GM12874 (cell line): Measurements from ENCODE around the gene ACO2.

ENCODE experiments used
- TF ChIP-seq, protein P1 (sequence below): IDR thresholded peaks from 2 replicates; pipeline ENCODE4 v1.5.1; 2011; ENCODE audit warnings: low read depth, mild to moderate bottlenecking, control low read depth, low read length, moderate library complexity; ENCODE audit not compliant: insufficient read depth

Gene ACO2

DNA sequence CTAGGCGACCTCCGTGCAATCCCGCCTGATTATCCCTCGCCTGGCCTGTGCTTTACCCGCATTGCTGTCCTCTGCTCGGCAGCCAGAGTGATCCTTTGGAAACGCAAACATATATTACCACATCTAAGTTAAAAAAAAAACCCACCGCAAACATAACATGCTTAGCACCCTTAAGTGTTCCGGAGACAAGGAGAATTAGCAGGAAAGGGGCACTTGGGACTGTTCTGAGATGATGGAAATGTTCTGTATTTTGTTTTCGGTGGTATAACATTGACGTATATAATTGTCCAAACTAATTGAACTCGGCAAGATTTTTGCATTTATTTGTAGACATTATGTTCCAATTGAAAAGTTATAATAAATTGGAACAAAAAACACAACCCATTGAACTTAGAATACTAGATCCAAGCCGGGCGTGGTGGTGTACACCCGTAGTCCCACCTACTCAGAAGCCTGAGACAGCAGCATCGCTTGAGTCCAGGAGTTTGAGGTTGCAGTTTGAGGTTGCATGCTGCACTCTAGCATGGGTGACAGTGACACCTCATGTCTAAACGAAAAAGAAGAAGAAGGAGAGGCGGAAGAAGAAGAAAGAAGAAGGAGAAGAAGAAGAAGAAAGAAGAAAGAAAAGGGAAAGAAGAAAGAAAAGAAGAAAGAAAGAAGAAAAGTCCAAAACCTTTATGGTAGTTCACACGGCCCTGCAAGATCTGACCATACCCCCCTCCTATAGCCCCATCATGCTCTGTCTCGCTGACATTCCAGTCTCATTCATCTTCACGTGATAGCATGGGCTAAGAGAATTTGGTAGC, 76.0 kb downstream of the ACO2 start:
- TF ChIP-seq, protein P1, sequence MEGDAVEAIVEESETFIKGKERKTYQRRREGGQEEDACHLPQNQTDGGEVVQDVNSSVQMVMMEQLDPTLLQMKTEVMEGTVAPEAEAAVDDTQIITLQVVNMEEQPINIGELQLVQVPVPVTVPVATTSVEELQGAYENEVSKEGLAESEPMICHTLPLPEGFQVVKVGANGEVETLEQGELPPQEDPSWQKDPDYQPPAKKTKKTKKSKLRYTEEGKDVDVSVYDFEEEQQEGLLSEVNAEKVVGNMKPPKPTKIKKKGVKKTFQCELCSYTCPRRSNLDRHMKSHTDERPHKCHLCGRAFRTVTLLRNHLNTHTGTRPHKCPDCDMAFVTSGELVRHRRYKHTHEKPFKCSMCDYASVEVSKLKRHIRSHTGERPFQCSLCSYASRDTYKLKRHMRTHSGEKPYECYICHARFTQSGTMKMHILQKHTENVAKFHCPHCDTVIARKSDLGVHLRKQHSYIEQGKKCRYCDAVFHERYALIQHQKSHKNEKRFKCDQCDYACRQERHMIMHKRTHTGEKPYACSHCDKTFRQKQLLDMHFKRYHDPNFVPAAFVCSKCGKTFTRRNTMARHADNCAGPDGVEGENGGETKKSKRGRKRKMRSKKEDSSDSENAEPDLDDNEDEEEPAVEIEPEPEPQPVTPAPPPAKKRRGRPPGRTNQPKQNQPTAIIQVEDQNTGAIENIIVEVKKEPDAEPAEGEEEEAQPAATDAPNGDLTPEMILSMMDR = no peak

DNA sequence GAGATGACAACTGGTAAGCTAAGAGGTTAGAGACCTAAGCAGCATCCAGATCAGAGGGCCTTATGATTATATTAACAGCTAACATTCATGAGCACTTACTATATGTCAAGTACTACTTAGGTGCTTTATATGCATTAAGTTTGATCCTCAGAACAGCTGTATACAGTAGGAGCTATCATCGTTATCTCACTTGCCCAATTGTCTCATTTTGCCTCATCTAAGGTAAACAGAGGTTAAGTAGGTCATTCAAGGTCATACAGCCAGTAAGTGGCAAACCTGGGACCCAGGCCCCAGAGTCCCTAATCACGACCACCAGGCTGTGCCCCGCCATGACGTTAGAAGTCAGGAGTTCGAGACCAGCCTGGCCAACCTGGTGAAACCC, 79.9 kb downstream of the ACO2 start:
- TF ChIP-seq, protein P1 = no peak

DNA sequence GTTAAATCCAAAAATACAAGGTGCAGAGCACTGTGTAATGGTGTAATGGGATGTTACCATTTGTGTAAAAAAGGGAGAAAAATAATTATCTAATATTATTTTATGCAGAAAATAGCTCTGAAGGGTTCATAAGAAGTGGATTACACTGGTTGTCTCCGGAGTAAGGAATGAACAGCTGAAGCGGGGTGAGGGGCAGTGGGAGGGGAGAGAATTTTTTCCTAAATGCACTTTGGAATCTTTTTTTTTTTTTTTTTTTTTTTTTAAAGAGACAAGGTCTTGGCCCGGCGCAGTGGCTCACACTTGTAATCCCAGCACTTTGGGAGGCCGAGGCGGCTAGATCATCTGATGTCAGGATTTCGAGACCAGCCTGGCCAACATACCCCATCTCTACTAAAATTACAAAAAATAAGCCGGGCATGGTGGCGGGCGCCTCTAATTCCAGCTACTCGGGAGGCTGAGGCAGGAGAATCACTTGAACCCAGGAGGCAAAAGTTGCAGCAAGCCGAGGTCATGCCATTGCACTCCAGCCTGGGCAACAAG, 82.1 kb downstream of the ACO2 start:
- TF ChIP-seq, protein P1 = no peak

DNA sequence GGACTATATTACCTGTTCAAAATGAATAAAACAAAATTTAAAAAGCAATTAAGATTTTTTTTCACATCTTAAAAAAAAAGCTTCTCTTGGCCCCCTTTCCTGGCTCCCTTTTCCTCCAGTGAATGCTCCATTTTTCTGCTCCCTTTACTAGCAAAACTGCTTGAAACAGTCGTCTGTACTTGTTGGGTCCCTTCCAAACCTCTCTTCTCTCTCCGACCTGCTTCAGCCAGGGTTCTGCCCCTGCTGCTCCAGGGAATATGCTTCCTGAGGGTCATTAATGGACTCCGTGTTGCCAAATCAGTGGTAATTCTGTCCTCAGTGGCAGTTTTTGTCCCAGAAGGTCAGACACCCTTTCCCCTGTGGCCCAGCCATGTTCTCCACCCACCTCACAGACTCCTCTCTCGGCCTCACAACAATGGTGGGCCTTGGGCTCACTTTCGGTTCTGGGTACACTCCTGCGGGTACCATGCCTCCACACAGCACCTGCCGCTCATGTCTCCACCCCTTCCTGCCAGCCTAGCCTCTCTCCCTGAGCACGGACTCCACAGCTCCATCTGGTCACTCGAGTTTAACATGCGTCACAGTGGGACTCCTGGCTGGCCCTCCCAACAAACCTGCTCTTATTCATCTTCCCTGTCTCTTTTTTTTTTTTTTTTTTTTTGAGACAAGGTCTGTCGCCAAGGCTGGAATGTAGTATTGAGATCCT, 83.1 kb downstream of the ACO2 start:
- TF ChIP-seq, protein P1 = no peak

DNA sequence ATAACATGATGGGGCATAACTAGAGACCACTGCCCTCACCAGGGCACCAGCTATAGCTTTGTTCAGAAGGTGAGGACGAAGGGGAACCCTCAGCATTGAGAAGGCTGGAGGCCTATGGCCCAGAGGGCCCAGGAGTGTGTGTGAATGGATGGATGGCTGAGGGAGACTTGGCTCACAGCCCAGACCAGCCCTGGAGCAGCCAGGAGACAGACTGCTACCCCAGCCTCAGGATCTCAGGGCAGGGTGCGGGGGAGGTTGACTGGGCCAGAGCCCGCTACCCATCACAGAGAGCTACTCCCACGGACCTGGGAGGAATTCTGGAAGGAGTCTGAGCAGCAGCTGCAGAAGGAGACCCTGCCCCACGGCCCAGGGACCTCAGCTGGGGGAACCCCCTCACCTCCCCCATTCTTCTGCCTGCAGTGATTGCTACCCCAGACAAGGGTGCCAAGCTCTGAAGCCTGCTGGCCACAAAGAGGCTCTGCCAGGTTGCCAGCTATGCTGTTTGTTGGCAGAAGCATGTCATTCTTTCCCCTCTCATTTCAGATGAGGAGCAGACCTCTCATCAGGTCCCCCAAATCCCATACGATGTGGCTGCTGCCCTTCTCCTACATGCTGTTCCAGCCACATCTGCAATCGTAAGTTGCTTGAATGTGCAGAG, 86.5 kb downstream of the ACO2 start:
- TF ChIP-seq, protein P1 = no peak

DNA sequence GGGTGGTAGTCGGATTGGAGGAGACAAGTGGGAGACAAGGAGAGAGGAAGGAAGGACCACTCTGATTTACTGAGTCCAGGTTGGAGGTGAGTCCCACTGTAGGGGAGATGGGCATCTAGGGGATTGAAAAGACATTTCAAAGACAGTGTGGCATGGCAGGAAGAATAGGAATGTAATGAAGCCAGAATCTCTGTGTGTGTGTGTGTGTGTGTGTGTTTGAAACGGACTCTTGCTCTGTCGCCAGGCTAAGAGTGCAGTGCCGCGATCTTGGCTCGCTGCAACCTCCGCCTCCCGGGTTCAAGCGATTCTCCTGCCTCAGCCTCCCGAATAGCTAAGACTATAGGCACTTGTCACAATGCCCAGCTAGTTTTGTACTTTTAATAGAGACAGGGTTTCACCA, 87.6 kb downstream of the ACO2 start:
- TF ChIP-seq, protein P1 = no peak

DNA sequence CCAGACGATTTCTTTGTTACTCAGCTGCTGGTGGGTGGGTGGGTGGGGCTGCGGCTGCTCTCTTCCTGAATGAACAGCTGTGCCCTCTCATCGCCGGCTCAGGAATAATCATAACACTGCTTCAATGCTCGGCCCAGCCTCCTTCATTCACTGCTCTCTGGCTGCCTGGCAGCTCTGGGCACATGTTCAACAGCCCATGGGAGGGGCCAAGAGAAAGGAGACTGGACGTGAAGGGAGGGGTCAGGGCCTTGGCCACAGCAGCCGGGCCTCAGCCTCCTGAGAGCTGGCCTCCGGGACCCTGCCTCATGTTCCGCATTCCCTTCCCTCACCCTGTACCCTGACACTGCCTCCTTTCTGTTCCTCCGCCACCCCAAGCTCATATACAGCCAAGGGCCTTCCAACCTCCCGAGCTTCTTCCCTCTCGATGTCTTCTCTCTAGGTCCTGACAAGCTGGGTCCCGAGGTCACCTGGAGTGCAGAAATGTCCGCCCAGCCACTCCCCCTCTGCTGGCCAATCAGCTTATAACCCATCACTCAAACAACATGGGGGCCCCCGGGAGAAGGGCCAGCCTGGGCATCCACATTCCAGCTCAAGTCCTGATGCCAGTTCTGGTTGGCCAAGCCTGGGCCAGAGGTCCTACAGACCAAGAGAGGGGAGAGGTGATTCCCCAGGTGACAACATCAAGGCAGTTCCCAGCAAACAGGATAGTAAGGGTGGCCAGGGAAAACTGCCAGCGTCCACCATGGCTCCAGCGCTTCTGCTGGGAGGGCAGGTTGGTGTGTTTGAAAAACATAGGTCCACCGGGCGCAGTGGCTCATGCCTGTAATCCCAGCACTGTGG, 88.7 kb downstream of the ACO2 start:
- TF ChIP-seq, protein P1 = no peak
